Measurements from ENCODE around the gene ITGAX. TPM values are rescaled to one million over a fixed set of nuclear protein-coding genes. Genes with fewer than 3 reads are reported as not detected.
A peak's percentile ranks its signal among the peaks of the same experiment; 100 is the strongest.

Gene ITGAX
- total RNA-seq, 1 donor from 2014 or later = 1.0 TPM

- no peaks in the 10 kb centered on the region for H3K36me3 ChIP-seq (ENCODE audit: control insufficient read depth in 3 of 3, insufficient read depth in 3 of 3, low read length in 3 of 3)
- H3K9ac ChIP-seq (ENCODE audit: low read depth in 1 of 3, low read length in 3 of 3) = peak overlapping the region in 2 of 3 donors; percentile 50 to 51
- H3K27ac ChIP-seq (ENCODE audit: low read depth, low read length) = no peak overlapping the region
- H3K4me1 ChIP-seq (ENCODE audit: control insufficient read depth in 3 of 3, insufficient read depth in 3 of 3, low read length in 3 of 3) = peaks cover 13 to 14% (median 14%) of the 10 kb centered on the region in 3 donors
- H3K27me3 ChIP-seq (ENCODE audit: control insufficient read depth in 3 of 3, insufficient read depth in 3 of 3, low read length in 3 of 3) = peaks cover 0 to 5% (median 0%) of the 10 kb centered on the region in 3 donors
- peak overlapping the region; percentile 36 to 56 (median 38) for H3K4me3 ChIP-seq (ENCODE audit: low read length in 3 of 3)
- H3K9me3 ChIP-seq (ENCODE audit: control insufficient read depth in 3 of 3, low read length in 3 of 3) = no peaks in the 10 kb centered on the region
These were observed 2.5 kb downstream of the ITGAX start for GRCh38 chr16:31357324-31358109.

GRCh38 chr16:31360251-31360650, 5.3 kb downstream of the ITGAX start:
- Histone ChIP-seq H3K9me3 (ENCODE audit: control insufficient read depth in 3 of 3, low read length in 3 of 3) (no peaks in the 10 kb centered on the region), H3K4me1 (ENCODE audit: control insufficient read depth in 3 of 3, insufficient read depth in 3 of 3, low read length in 3 of 3) (peaks cover 13 to 14% (median 14%) of the 10 kb centered on the region in 3 donors), H3K4me3 (ENCODE audit: low read length in 3 of 3) (no peak overlapping the region), H3K27ac (ENCODE audit: low read depth, low read length) (no peak overlapping the region), H3K9ac (ENCODE audit: low read depth in 1 of 3, low read length in 3 of 3) (no peak overlapping the region), H3K27me3 (ENCODE audit: control insufficient read depth in 3 of 3, insufficient read depth in 3 of 3, low read length in 3 of 3) (peaks cover 0 to 5% (median 0%) of the 10 kb centered on the region in 3 donors), H3K36me3 (ENCODE audit: control insufficient read depth in 3 of 3, insufficient read depth in 3 of 3, low read length in 3 of 3) (no peaks in the 10 kb centered on the region)

GRCh38 chr16:31361201-31362110, 6.5 kb downstream of the ITGAX start:
- no peak overlapping the region for H3K27ac ChIP-seq (ENCODE audit: low read depth, low read length)
- H3K4me1 ChIP-seq (ENCODE audit: control insufficient read depth in 3 of 3, insufficient read depth in 3 of 3, low read length in 3 of 3) = peaks cover 13 to 14% (median 14%) of the 10 kb centered on the region in 3 donors
- no peak overlapping the region for H3K9ac ChIP-seq (ENCODE audit: low read depth in 1 of 3, low read length in 3 of 3)
- H3K9me3 ChIP-seq (ENCODE audit: control insufficient read depth in 3 of 3, low read length in 3 of 3) = no peaks in the 10 kb centered on the region
- H3K4me3 ChIP-seq (ENCODE audit: low read length in 3 of 3) = no peak overlapping the region
- H3K27me3 ChIP-seq (ENCODE audit: control insufficient read depth in 3 of 3, insufficient read depth in 3 of 3, low read length in 3 of 3) = peaks cover 0 to 5% (median 0%) of the 10 kb centered on the region in 3 donors
- H3K36me3 ChIP-seq (ENCODE audit: control insufficient read depth in 3 of 3, insufficient read depth in 3 of 3, low read length in 3 of 3) = no peaks in the 10 kb centered on the region

- H3K36me3 ChIP-seq (ENCODE audit: control insufficient read depth in 3 of 3, insufficient read depth in 3 of 3, low read length in 3 of 3) = no peaks in the 10 kb centered on the region
- H3K9ac ChIP-seq (ENCODE audit: low read depth in 1 of 3, low read length in 3 of 3) = no peak overlapping the region
These were observed 7.8 kb downstream of the ITGAX start for GRCh38 chr16:31362476-31363405.

GRCh38 chr16:31363721-31364120, 8.7 kb downstream of the ITGAX start:
- no peaks in the 10 kb centered on the region for H3K36me3 ChIP-seq (ENCODE audit: control insufficient read depth in 3 of 3, insufficient read depth in 3 of 3, low read length in 3 of 3)
- no peak overlapping the region for H3K4me3 ChIP-seq (ENCODE audit: low read length in 3 of 3)
- H3K27ac ChIP-seq (ENCODE audit: low read depth, low read length) = no peak overlapping the region
- no peak overlapping the region for H3K9ac ChIP-seq (ENCODE audit: low read depth in 1 of 3, low read length in 3 of 3)
- no peaks in the 10 kb centered on the region for H3K9me3 ChIP-seq (ENCODE audit: control insufficient read depth in 3 of 3, low read length in 3 of 3)
- H3K4me1 ChIP-seq (ENCODE audit: control insufficient read depth in 3 of 3, insufficient read depth in 3 of 3, low read length in 3 of 3) = no peaks in the 10 kb centered on the region
- peaks cover 0 to 5% (median 0%) of the 10 kb centered on the region in 3 donors for H3K27me3 ChIP-seq (ENCODE audit: control insufficient read depth in 3 of 3, insufficient read depth in 3 of 3, low read length in 3 of 3)

More at GRCh38 chr16:31362476-31363405, 7.8 kb downstream of the ITGAX start:
- H3K27ac ChIP-seq (ENCODE audit: low read depth, low read length) = no peak overlapping the region
- H3K4me3 ChIP-seq (ENCODE audit: low read length in 3 of 3) = no peak overlapping the region
- peaks cover 4 to 5% (median 4%) of the 10 kb centered on the region in 3 donors for H3K4me1 ChIP-seq (ENCODE audit: control insufficient read depth in 3 of 3, insufficient read depth in 3 of 3, low read length in 3 of 3)
- peaks cover 0 to 5% (median 0%) of the 10 kb centered on the region in 3 donors for H3K27me3 ChIP-seq (ENCODE audit: control insufficient read depth in 3 of 3, insufficient read depth in 3 of 3, low read length in 3 of 3)
- H3K9me3 ChIP-seq (ENCODE audit: control insufficient read depth in 3 of 3, low read length in 3 of 3) = no peaks in the 10 kb centered on the region

- H3K9me3 ChIP-seq (ENCODE audit: control insufficient read depth in 3 of 3, low read length in 3 of 3) = no peaks in the 10 kb centered on the region
- H3K27ac ChIP-seq (ENCODE audit: low read depth, low read length) = no peak overlapping the region
- no peak overlapping the region for H3K4me3 ChIP-seq (ENCODE audit: low read length in 3 of 3)
- H3K4me1 ChIP-seq (ENCODE audit: control insufficient read depth in 3 of 3, insufficient read depth in 3 of 3, low read length in 3 of 3) = no peaks in the 10 kb centered on the region
- H3K9ac ChIP-seq (ENCODE audit: low read depth in 1 of 3, low read length in 3 of 3) = no peak overlapping the region
- no peaks in the 10 kb centered on the region for H3K36me3 ChIP-seq (ENCODE audit: control insufficient read depth in 3 of 3, insufficient read depth in 3 of 3, low read length in 3 of 3)
- peaks cover 0 to 5% (median 0%) of the 10 kb centered on the region in 3 donors for H3K27me3 ChIP-seq (ENCODE audit: control insufficient read depth in 3 of 3, insufficient read depth in 3 of 3, low read length in 3 of 3)
These were observed 9.4 kb downstream of the ITGAX start for GRCh38 chr16:31364421-31364820.

GRCh38 chr16:31365131-31365865, 10.3 kb downstream of the ITGAX start:
- Histone ChIP-seq H3K36me3 (ENCODE audit: control insufficient read depth in 3 of 3, insufficient read depth in 3 of 3, low read length in 3 of 3) (no peaks in the 10 kb centered on the region), H3K9me3 (ENCODE audit: control insufficient read depth in 3 of 3, low read length in 3 of 3) (no peaks in the 10 kb centered on the region), H3K9ac (ENCODE audit: low read depth in 1 of 3, low read length in 3 of 3) (no peak overlapping the region), H3K4me3 (ENCODE audit: low read length in 3 of 3) (no peak overlapping the region), H3K27ac (ENCODE audit: low read depth, low read length) (no peak overlapping the region), H3K27me3 (ENCODE audit: control insufficient read depth in 3 of 3, insufficient read depth in 3 of 3, low read length in 3 of 3) (peaks cover 0 to 5% (median 3%) of the 10 kb centered on the region in 3 donors), H3K4me1 (ENCODE audit: control insufficient read depth in 3 of 3, insufficient read depth in 3 of 3, low read length in 3 of 3) (no peaks in the 10 kb centered on the region)

GRCh38 chr16:31367853-31368252, 12.9 kb downstream of the ITGAX start:
- no peak overlapping the region for H3K27ac ChIP-seq (ENCODE audit: low read depth, low read length)
- H3K36me3 ChIP-seq (ENCODE audit: control insufficient read depth in 3 of 3, insufficient read depth in 3 of 3, low read length in 3 of 3) = no peaks in the 10 kb centered on the region
- no peak overlapping the region for H3K4me3 ChIP-seq (ENCODE audit: low read length in 3 of 3)
- H3K27me3 ChIP-seq (ENCODE audit: control insufficient read depth in 3 of 3, insufficient read depth in 3 of 3, low read length in 3 of 3) = peaks cover 0 to 17% (median 5%) of the 10 kb centered on the region in 3 donors
- no peaks in the 10 kb centered on the region for H3K9me3 ChIP-seq (ENCODE audit: control insufficient read depth in 3 of 3, low read length in 3 of 3)
- no peaks in the 10 kb centered on the region for H3K4me1 ChIP-seq (ENCODE audit: control insufficient read depth in 3 of 3, insufficient read depth in 3 of 3, low read length in 3 of 3)
- no peak overlapping the region for H3K9ac ChIP-seq (ENCODE audit: low read depth in 1 of 3, low read length in 3 of 3)

GRCh38 chr16:31371008-31371407, 16.0 kb downstream of the ITGAX start:
- no peak overlapping the region for H3K27ac ChIP-seq (ENCODE audit: low read depth, low read length)
- peaks cover 0 to 17% (median 8%) of the 10 kb centered on the region in 3 donors for H3K27me3 ChIP-seq (ENCODE audit: control insufficient read depth in 3 of 3, insufficient read depth in 3 of 3, low read length in 3 of 3)
- H3K4me3 ChIP-seq (ENCODE audit: low read length in 3 of 3) = no peak overlapping the region
- H3K9me3 ChIP-seq (ENCODE audit: control insufficient read depth in 3 of 3, low read length in 3 of 3) = peaks cover 0 to 3% (median 0%) of the 10 kb centered on the region in 3 donors
- H3K36me3 ChIP-seq (ENCODE audit: control insufficient read depth in 3 of 3, insufficient read depth in 3 of 3, low read length in 3 of 3) = no peaks in the 10 kb centered on the region
- H3K9ac ChIP-seq (ENCODE audit: low read depth in 1 of 3, low read length in 3 of 3) = no peak overlapping the region
- no peaks in the 10 kb centered on the region for H3K4me1 ChIP-seq (ENCODE audit: control insufficient read depth in 3 of 3, insufficient read depth in 3 of 3, low read length in 3 of 3)

All from skeletal muscle tissue (tissue), 4 donors.